Measurements from ENCODE around the gene EIF2S3.
"Not testable (repeated sequence)": the region's sequence is repeated elsewhere in the genome, so short reads cannot be mapped to it uniquely, and the experiment has no call there.

The EIF2S3 gene

GRCh38 chrX:24050522-24051318 is 4.0 kb upstream of the EIF2S3 start:
- not testable (repeated sequence) for DNase-seq

GRCh38 chrX:24055043-24055356 is 244 bp downstream of the EIF2S3 start:
- no peak for DNase-seq

DNA sequence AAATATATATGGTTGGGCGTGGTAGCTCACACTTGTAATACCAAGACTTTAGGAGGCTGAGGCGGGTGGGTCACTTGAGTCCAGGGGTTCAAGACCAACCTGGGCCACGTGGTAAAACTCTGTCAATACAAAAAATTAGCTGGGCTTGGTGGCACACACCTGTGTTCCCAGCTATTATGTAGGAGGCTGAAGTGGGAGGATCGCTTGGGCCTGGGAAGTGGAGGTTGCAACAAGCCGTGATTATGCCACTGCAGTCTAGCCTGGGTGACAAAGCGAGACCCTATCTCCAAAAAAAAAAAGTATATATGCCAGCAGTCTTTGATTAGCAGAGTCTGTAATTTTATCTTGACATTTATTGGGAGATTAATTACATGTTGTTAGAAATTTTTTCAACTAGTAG is 8.7 kb downstream of the EIF2S3 start:
- no peak for DNase-seq

GRCh38 chrX:24069877-24070276 is 15.1 kb downstream of the EIF2S3 start:
- DNase-seq, result no peak

DNA sequence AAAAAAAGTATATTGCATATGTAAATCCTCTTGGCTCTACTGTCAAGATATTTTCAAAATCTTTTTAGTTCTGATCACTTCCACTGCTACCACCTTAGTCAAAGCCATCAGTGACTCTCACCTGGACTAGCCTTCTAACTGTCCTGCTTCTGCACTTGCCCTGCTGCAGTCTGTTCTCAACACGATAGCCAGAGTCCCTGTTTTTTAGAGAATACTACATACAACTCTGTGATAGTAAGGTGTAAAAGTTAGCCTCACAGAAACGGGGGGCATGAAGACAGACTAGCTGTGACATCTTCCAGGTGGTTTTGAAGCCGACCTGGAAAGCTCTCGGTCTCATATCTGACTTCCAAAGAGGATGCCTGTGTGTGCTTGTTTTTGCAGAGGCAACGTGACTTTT is 24.7 kb downstream of the EIF2S3 start:
- DNase-seq, result no peak

- DNase-seq, result not testable (repeated sequence)
These were observed 25.5 kb downstream of the EIF2S3 start for GRCh38 chrX:24080245-24080644.

GRCh38 chrX:24080704-24081103 is 25.9 kb downstream of the EIF2S3 start:
- DNase-seq, result no peak

DNA sequence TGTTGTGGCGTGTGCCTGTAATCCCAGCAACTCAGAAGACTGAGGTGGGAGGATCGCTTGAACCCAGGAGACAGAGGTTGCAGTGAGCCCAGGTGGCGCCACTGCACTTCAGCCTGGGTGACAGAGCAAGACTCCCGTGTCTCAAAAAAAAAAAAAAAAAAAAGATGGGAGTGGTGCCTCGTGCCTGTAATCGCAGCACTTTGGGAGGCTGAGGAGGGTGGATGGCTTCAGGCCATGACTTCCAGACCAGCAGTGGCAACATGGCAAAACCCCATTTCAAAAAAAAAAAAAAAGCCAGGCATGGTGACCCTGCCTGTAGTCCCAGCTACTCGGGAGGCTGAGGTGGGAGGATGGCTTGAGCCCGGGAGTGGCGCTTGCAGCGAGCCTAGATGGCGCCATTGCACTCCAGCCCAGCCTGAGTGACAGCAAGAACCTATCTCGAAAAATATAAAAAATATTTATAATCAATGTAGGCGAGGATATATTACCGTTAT is 27.0 kb downstream of the EIF2S3 start:
- peak; percentile 55 for DNase-seq

DNA sequence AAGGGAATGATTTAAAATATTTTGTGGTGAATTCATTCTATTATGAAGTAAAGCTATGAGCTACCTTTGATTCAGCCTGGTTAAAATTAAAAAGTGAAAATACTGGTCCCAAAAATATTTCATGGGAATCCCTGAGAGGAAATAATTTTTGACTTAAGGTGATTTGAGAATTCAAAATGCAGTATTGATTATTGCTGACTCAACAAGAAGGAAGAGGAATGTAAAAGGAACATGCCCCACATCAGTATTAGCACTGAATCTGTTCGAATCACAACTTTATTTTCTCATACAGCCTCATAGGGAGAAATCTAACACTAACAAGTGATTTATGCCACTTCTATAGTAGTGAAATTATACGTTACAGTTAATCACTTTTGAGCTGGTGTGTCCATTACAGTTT is 27.7 kb downstream of the EIF2S3 start:
- no peak for DNase-seq

- no peak for DNase-seq
These were observed 30.3 kb downstream of the EIF2S3 start for GRCh38 chrX:24085101-24085500.

GRCh38 chrX:24090300-24091200 is 35.8 kb downstream of the EIF2S3 start:
- DNase-seq, result no peak

DNA sequence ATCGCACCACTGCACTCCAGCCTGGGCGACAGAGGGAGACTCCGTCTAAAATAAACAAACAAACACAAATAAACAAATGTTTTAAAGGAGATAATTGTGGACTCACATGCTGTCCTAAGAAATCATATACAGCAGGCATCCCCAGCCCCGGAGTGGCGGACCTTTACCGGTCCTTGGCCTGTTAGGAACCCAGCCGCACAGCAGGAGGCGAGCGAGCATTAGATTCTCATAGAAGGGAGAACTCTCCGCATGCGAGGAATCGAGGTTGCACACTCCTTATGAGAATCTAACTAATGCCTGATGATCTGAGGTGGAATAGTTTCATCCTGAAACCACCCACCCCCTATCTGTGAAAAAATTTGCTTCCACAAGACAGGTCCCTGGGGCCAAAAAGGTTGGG is 39.0 kb downstream of the EIF2S3 start:
- DNase-seq, result no peak

GRCh38 chrX:24097741-24098260 is 43.0 kb downstream of the EIF2S3 start:
- DNase-seq, result no peak

- no peak for DNase-seq
These were observed 44.2 kb downstream of the EIF2S3 start for GRCh38 chrX:24098932-24099331.

DNA sequence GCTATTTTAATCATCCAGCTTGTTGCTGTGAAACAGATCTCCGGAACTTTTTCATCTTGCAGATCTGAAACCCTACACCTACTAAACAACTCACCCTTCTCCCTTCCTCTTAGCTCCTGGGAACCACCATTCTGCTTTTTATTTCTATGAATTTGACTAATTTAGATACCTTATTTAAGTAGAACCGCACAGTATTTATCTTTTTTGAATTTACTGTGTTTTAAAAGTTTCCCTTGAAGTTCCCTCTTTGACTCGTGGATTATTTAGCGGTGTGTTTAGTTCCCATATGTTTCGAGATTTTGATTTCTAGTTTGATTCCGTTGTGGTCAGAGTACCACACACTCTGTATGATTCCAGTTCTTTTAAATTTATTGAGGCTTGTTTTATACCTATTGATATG is 44.6 kb downstream of the EIF2S3 start:
- no peak for DNase-seq

- no peak for DNase-seq
These were observed 46.0 kb downstream of the EIF2S3 start for GRCh38 chrX:24100713-24101112.

DNA sequence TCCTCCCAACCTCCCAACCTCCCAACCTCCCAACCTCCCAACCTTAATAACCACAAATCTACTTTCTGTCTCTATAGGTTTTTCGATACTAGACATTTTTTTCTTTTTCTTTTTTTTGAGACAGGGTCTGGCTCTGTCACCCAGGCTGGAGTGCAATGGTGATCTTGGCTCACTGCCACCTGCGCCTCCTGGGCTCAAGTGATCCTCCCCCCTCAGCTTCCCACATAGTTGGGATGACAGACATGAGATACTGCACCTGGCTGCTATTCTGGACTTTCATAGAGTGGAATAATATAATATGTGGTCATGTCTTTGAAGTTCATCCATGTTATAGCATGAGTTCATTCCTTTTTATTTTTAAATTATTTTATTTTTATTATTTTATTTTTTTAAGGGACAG is 55.3 kb downstream of the EIF2S3 start:
- no peak for DNase-seq

- DNase-seq, result no peak
These were observed 58.4 kb downstream of the EIF2S3 start for GRCh38 chrX:24113181-24113580.

- DNase-seq, result peak; percentile 71
These were observed 62.5 kb downstream of the EIF2S3 start for GRCh38 chrX:24117258-24117657.

DNA sequence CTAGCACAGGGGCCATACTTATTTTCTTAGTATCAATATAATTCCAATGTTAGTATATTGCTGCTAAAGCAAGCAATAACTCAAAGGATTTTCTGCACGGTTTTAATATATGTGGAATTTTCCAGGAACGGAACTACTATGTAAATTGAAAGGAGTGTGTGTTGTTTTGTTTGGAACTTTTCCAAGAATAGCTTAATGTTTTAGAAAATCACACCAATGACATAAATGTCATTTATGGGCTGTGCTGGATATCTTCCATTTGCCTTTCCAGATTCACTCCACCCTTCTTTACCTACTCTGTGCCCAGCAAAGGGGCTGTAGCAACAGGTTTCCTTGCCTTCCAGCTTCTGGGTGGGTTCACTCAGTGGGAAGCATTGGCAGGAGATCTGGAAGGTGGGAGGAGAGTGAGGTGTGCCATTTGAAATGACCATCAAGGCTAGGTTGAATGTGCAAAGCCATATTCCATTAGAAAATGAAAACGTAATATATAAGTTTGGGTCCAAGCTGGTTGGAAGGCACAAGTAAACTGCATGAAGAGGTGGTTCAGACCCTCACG is 69.6 kb downstream of the EIF2S3 start:
- no peak for DNase-seq

GRCh38 chrX:24125028-24125612 is 70.4 kb downstream of the EIF2S3 start:
- DNase-seq, result no peak

Data from femur (tissue), 1 donor.